Measurements from ENCODE around the gene PICALM. TPM values are rescaled to one million over a fixed set of nuclear protein-coding genes. Genes with fewer than 3 reads are reported as not detected.

PICALM gene
- total and polyA plus RNA-seq, 2 of the 4 experiments (the other 2 are of a cell fraction): 235 to 453 TPM

GRCh38 chr11:86035164-86035563, 33.7 kb downstream of the PICALM start:
- Histone ChIP-seq H3K23ac (ENCODE audit: low read depth, low read length) (no peak overlapping the region), H3K18ac (ENCODE audit: low read depth, low read length) (no peak overlapping the region), H3K14ac (replicated peaks; ENCODE audit: low read depth, low read length) (no peak overlapping the region), H3K4me3 (ENCODE audit: insufficient read depth, low read depth, low read length) (no peak overlapping the region), H2BK120ac (ENCODE audit: low read depth, low read length) (no peak overlapping the region), H2BK20ac (ENCODE audit: low read depth, low read length) (no peak overlapping the region), H3K27ac (ENCODE audit: insufficient read depth, low read length) (no peak overlapping the region), H3K9me3 (ENCODE audit: control insufficient read depth, insufficient read depth, low read length) (no peaks in the 10 kb centered on the region), H4K20me1 (ENCODE audit: insufficient read depth, low read length) (peaks cover 81% of the 10 kb centered on the region), H3K4me2 (ENCODE audit: low read depth, low read length) (no peak overlapping the region), H3K4me1 (ENCODE audit: control insufficient read depth, insufficient read depth, low read length) (peaks cover 2% of the 10 kb centered on the region), H3K9ac (ENCODE audit: low read depth, low read length) (no peak overlapping the region), H3K56ac (ENCODE audit: extremely low read depth, insufficient read depth, low read length) (no peak overlapping the region), H4K91ac (ENCODE audit: insufficient read depth, low read depth, low read length) (no peak overlapping the region), H2BK5ac (ENCODE audit: low read depth, low read length, poor library complexity, severe bottlenecking) (no peak overlapping the region), H2AK9ac (replicated peaks; ENCODE audit: low read depth, low read length, poor library complexity) (no peak overlapping the region), H4K5ac (ENCODE audit: low read depth, low read length) (no peak overlapping the region), H2AFZ (replicated peaks; ENCODE audit: low read length, poor library complexity) (no peak overlapping the region), H2AK5ac (ENCODE audit: low read depth, low read length) (no peak overlapping the region), H3K36me3 (ENCODE audit: control insufficient read depth, insufficient read depth, low read length) (peaks cover 3% of the 10 kb centered on the region), H3K9me1 (ENCODE audit: insufficient read depth, low read length) (peaks cover 9% of the 10 kb centered on the region), H3K79me1 (ENCODE audit: low read depth in 1 of 2, low read length in 2 of 2) (peaks cover 12 to 31% of the 10 kb centered on the region in 2 experiments; a peak in 2 of 4 replicates), H4K8ac (ENCODE audit: low read depth in 2 of 2, low read length in 2 of 2) (no peak overlapping the region), H3K27me3 (ENCODE audit: control insufficient read depth, insufficient read depth, low read length) (no peaks in the 10 kb centered on the region), H3K4ac (ENCODE audit: low read depth, low read length) (no peak overlapping the region), H2BK15ac (ENCODE audit: low read depth, low read length) (no peak overlapping the region)
- no TSS peak for BruUV-seq (replicated peaks)
- ATAC-seq (ENCODE audit: low read depth) (no peak), DNase-seq (no peak)
- in situ Hi-C loops (cut with MboI; ENCODE audit: low sequenced_read_pairs): loop anchor here (25.0 kb wide), 1 partner anchor 177 kb away; no protein-coding TSS in a partner anchor
- TF ChIP-seq ELK1 (IDR thresholded peaks at IDR 0.05; ENCODE audit: borderline replicate concordance, low read depth, low read length) (no peak), BHLHE40 (IDR thresholded peaks at IDR 0.05; ENCODE audit: low read depth, low read length) (no peak), SMC3 (IDR thresholded peaks at IDR 0.05; ENCODE audit: low read depth, low read length) (no peak), MAZ (IDR thresholded peaks at IDR 0.05; ENCODE audit: borderline replicate concordance, low read depth, low read length) (no peak), MAFK (IDR thresholded peaks at IDR 0.05; ENCODE audit: low read depth, low read length) (no peak), CEBPB (IDR thresholded peaks at IDR 0.05; ENCODE audit: low read depth, low read length) (no peak), NFE2L2 (IDR thresholded peaks at IDR 0.05; ENCODE audit: low read depth, low read length) (no peak), RFX5 (IDR thresholded peaks at IDR 0.05; ENCODE audit: low read depth, low read length) (no peak), MXI1 (IDR thresholded peaks at IDR 0.05; ENCODE audit: borderline replicate concordance, low read depth, low read length) (no peak), RCOR1 (IDR thresholded peaks at IDR 0.05; ENCODE audit: insufficient replicate concordance, low read length) (no peak), CHD1 (IDR thresholded peaks at IDR 0.05; ENCODE audit: low read depth, low read length) (no peak), RAD21 (IDR thresholded peaks at IDR 0.05; ENCODE audit: low read length) (no peak)
- TF ChIP-seq, protein P1, sequence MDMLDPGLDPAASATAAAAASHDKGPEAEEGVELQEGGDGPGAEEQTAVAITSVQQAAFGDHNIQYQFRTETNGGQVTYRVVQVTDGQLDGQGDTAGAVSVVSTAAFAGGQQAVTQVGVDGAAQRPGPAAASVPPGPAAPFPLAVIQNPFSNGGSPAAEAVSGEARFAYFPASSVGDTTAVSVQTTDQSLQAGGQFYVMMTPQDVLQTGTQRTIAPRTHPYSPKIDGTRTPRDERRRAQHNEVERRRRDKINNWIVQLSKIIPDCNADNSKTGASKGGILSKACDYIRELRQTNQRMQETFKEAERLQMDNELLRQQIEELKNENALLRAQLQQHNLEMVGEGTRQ (IDR thresholded peaks at IDR 0.05; ENCODE audit: low read depth, low read length): no peak
- dilution Hi-C loops (cut with HindIII; ENCODE audit: low sequenced_read_pairs, unreplicated experiment): no loop called here
- WGBS, 2 experiments (ENCODE audit: extremely low coverage in 2 of 2, insufficient read length in 1 of 2): no CpG with 5 or more reads among the region's 1 CpG
- intact Hi-C loops (cut with micrococcal nuclease): no loop called here
- ChIA-PET POLR2A (ENCODE audit: unreplicated experiment) (no interaction called here), CTCF (interaction anchor here (0.6 kb wide), 1 partner anchor 145 kb away, joined by 6 read pairs; no protein-coding TSS in a partner anchor)

Data from IMR-90 (cell line).